ENCODE measurements around the gene PRSS22. TPM values are rescaled to one million over a fixed set of nuclear protein-coding genes. Genes with fewer than 3 reads are reported as not detected.

PRSS22 gene
- total RNA-seq, 1 donor from 2014 or later, result 22.8 TPM

- H3K27ac Mint-ChIP-seq, result no peak overlapping the region
- TF ChIP-seq, protein P1, sequence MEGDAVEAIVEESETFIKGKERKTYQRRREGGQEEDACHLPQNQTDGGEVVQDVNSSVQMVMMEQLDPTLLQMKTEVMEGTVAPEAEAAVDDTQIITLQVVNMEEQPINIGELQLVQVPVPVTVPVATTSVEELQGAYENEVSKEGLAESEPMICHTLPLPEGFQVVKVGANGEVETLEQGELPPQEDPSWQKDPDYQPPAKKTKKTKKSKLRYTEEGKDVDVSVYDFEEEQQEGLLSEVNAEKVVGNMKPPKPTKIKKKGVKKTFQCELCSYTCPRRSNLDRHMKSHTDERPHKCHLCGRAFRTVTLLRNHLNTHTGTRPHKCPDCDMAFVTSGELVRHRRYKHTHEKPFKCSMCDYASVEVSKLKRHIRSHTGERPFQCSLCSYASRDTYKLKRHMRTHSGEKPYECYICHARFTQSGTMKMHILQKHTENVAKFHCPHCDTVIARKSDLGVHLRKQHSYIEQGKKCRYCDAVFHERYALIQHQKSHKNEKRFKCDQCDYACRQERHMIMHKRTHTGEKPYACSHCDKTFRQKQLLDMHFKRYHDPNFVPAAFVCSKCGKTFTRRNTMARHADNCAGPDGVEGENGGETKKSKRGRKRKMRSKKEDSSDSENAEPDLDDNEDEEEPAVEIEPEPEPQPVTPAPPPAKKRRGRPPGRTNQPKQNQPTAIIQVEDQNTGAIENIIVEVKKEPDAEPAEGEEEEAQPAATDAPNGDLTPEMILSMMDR (IDR thresholded peaks at IDR 0.05; ENCODE audit: unreplicated experiment), result no peak
- H3K4me3 Mint-ChIP-seq, result no peak overlapping the region
- H3K27me3 Mint-ChIP-seq (ENCODE audit: low read depth), result peaks cover 4% of the 10 kb centered on the region
- no peaks in the 10 kb centered on the region for H3K9me3 Mint-ChIP-seq
- no peaks in the 10 kb centered on the region for H3K36me3 Mint-ChIP-seq
- no peak for DNase-seq (ENCODE audit: low spot score in 2 of 2, unreplicated experiment in 2 of 2)
- no peaks in the 10 kb centered on the region for H3K4me1 Mint-ChIP-seq
These were observed 30.6 kb downstream of the PRSS22 start for GRCh38 chr16:2827374-2827791.

DNA sequence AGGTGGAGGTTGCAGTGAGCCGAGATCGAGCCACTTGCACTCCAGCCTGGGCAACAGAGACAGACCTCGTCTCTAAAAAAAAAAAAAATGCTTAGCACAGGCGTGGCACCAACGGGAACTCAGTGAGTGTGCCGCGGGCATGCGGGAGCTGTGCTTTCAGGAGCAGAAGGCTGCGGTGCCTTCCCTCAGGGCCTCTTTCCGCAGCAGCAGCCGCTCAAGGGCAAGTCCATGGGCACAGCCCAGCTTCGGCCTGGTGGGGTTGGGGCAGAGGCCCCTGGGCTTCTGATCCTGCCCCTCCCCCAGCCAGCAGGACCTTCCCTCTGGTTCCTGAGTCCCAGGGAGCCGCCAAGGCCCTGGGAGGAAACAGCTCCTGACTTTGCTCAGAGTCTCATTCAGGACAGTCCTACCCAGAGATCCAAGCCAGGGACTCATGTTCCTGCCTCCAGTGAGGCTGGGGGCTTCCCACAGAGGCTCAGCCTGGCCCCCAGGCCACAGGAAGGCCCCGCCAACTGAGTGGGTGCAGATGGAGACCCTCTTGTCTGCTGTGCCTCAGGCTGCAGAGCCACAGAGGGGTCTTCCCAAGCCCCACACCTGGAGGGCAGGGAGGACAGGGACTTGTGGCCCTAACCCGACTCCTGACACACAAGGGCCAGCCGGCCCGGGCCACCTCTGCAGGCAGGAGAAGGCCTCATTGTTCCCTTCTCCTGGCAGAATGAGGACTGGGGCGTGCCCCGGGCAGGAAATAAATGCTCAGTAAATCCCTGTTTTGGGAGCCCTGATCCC is 31.2 kb downstream of the PRSS22 start:
- no peak for DNase-seq (ENCODE audit: low spot score in 2 of 2, unreplicated experiment in 2 of 2)
- H3K27ac Mint-ChIP-seq, result no peak overlapping the region
- H3K9me3 Mint-ChIP-seq, result no peaks in the 10 kb centered on the region
- TF ChIP-seq, protein P1 (IDR thresholded peaks at IDR 0.05; ENCODE audit: unreplicated experiment), result no peak
- H3K27me3 Mint-ChIP-seq (ENCODE audit: low read depth), result peaks cover 6% of the 10 kb centered on the region
- H3K36me3 Mint-ChIP-seq, result no peaks in the 10 kb centered on the region
- H3K4me1 Mint-ChIP-seq, result no peaks in the 10 kb centered on the region
- no peak overlapping the region for H3K4me3 Mint-ChIP-seq

DNA sequence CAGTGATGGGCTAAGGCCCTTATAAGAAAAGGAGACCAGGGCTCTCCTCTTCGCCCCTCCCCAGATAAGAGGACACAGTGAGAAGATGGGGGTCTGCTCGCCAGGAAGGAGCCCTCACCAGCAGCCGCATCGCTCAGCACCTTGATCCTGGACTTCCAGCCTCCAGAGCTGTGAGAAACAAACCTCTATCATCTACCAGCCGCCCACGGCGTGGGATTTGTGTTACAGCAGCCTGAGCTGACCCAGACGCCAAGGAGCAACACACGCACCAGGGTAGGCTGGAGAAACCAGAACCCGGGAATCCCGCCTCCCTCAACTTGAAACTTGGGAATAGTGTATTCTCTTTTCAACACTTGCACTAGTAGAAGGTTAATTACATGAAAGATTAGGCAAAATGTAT is 32.1 kb downstream of the PRSS22 start:
- Mint-ChIP-seq H3K9me3 (no peaks in the 10 kb centered on the region), H3K36me3 (no peaks in the 10 kb centered on the region), H3K27ac (no peak overlapping the region), H3K4me3 (no peak overlapping the region), H3K27me3 (ENCODE audit: low read depth) (peaks cover 6% of the 10 kb centered on the region), H3K4me1 (no peaks in the 10 kb centered on the region)
- no peak for DNase-seq (ENCODE audit: low spot score in 2 of 2, unreplicated experiment in 2 of 2)
- TF ChIP-seq, protein P1 (IDR thresholded peaks at IDR 0.05; ENCODE audit: unreplicated experiment), result no peak

DNA sequence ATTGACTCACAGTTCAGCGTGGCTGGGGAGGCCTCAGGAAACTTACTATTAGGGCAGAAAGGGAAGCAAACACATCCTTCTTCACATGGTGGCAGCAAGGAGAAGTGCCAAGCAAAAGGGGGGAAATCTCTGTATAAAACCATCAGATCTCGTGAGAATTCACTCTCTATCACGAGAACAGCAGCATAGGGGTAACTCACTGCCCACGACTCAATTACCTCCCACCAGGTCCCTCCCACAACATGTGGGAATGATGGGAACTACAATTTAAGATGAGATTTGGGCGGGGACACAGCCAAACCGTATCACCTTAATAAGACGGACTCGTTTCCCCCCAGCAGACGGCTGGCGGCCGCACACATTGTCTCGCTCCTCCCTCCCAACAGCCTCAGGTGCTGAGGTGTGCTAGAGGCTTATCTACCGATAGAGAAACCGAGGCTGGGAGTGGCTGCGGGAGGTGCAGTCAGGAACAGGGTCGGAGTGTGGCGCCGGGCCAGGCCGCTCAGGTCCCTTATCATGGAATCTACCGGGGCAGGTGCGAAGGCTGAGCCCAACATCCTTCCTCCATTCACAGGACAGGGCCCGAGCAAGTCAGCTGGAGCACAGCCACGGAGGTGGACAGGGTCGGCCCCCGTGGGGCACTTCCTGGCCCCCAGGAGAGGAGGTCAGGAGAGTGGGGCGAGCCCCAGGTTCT is 32.8 kb downstream of the PRSS22 start:
- no peaks in the 10 kb centered on the region for H3K36me3 Mint-ChIP-seq
- TF ChIP-seq, protein P1 (IDR thresholded peaks at IDR 0.05; ENCODE audit: unreplicated experiment), result no peak
- H3K27me3 Mint-ChIP-seq (ENCODE audit: low read depth), result peaks cover 6% of the 10 kb centered on the region
- DNase-seq (ENCODE audit: low spot score in 2 of 2, unreplicated experiment in 2 of 2), result no peak
- H3K4me1 Mint-ChIP-seq, result no peaks in the 10 kb centered on the region
- H3K27ac Mint-ChIP-seq, result no peak overlapping the region
- H3K9me3 Mint-ChIP-seq, result no peaks in the 10 kb centered on the region
- H3K4me3 Mint-ChIP-seq, result no peak overlapping the region

- TF ChIP-seq, protein P1 (IDR thresholded peaks at IDR 0.05; ENCODE audit: unreplicated experiment), result no peak
- H3K4me3 Mint-ChIP-seq, result no peak overlapping the region
- peaks cover 6% of the 10 kb centered on the region for H3K27me3 Mint-ChIP-seq (ENCODE audit: low read depth)
- DNase-seq (ENCODE audit: low spot score in 2 of 2, unreplicated experiment in 2 of 2), result no peak
- H3K27ac Mint-ChIP-seq, result no peak overlapping the region
- H3K9me3 Mint-ChIP-seq, result no peaks in the 10 kb centered on the region
- no peaks in the 10 kb centered on the region for H3K36me3 Mint-ChIP-seq
- H3K4me1 Mint-ChIP-seq, result no peaks in the 10 kb centered on the region
These were observed 33.3 kb downstream of the PRSS22 start for GRCh38 chr16:2824626-2825025.

Data from mesothelial cell of epicardium (in vitro differentiated cells).